H1 (cell line): ENCODE results near the gene TOP3B. TPM values are rescaled to one million over a fixed set of nuclear protein-coding genes. Genes with fewer than 3 reads are reported as not detected.

Experiments used
- CTCF ChIA-PET: fragments of 300-600 bp; sonication (Branson Sonifier 250); formaldehyde crosslinking; loops from one replicate; lab custom pipeline; 2021; ENCODE audit not compliant: partially characterized antibody; lab: Charles Lee
- POLR2A ChIA-PET: fragments of 300-600 bp; sonication (Branson Sonifier 250); formaldehyde crosslinking; loops from one replicate; lab custom pipeline; 2021; ENCODE audit warnings: inconsistent platforms; ENCODE audit not compliant: partially characterized antibody; lab: Charles Lee
- DNase-seq, 2 experiments: peaks; one replicate each; pipeline versions ENCODE4 v3.0.0 to v3.0.0-alpha.2; 2010 to 2022; ENCODE audit warnings: low spot score in 2 of 2, low read depth in 1 of 2, mixed read lengths in 1 of 2
- FAIRE-seq: peaks from 2 replicates; lab custom pipeline; 2011; peaks lifted over from hg19 to GRCh38; lab: Jason Lieb, UNC
- H2AFZ ChIP-seq: 2 replicates; pipeline ENCODE4 v1.8.1; 2012; ENCODE audit warnings: low read length, inconsistent platforms
- H2AK5ac ChIP-seq: 2 replicates; pipeline ENCODE4 v1.6.1; 2013; ENCODE audit warnings: low read depth, low read length
- H2BK120ac ChIP-seq: replicated peaks from 2 replicates; pipeline ENCODE3; 2013; ENCODE audit warnings: low read depth, low read length, inconsistent platforms
- H2BK12ac ChIP-seq: 2 replicates; pipeline ENCODE4 v1.6.1; 2013; ENCODE audit warnings: low read depth, low read length
- H2BK15ac ChIP-seq: 2 replicates; pipeline ENCODE4 v1.6.1; 2013; ENCODE audit warnings: low read length
- H2BK20ac ChIP-seq: 2 replicates; pipeline ENCODE4 v1.6.1; 2013; ENCODE audit warnings: low read length
- H2BK5ac ChIP-seq: 2 replicates; pipeline ENCODE4 v1.6.1; 2013; ENCODE audit warnings: low read depth, low read length
- H3K14ac ChIP-seq: 2 replicates; pipeline ENCODE4 v1.6.1; 2013; ENCODE audit warnings: inconsistent platforms; ENCODE audit not compliant: insufficient read length
- H3K18ac ChIP-seq: 2 replicates; pipeline ENCODE4 v1.6.1; 2013; ENCODE audit warnings: low read length; ENCODE audit errors: extremely low read depth
- H3K23ac ChIP-seq: 2 replicates; pipeline ENCODE4 v1.6.1; 2013; ENCODE audit warnings: inconsistent platforms; ENCODE audit not compliant: insufficient read length
- H3K23me2 ChIP-seq: 2 replicates; pipeline ENCODE4 v1.6.1; 2013; ENCODE audit warnings: low read depth, low read length
- H3K27ac ChIP-seq: 2 replicates; pipeline ENCODE4 v1.6.1; 2011; ENCODE audit warnings: low read depth, low read length, inconsistent platforms
- H3K27me3 ChIP-seq, 4 experiments: replicated peaks in 1 of 4; 1 replicate in 1 of 4; 2 replicates in 3 of 4; pipeline versions ENCODE4 v1.6.1 to v1.8.1; 2011 to 2013; ENCODE audit warnings: low read length in 3 of 4, mild to moderate bottlenecking in 3 of 4, inconsistent platforms in 2 of 4, mixed read lengths in 2 of 4, moderate library complexity in 1 of 4; ENCODE audit not compliant: control insufficient read depth in 3 of 4, insufficient read depth in 3 of 4; ENCODE audit errors: extremely low read depth in 1 of 4
- H3K36me3 ChIP-seq, 4 experiments: 2 replicates each; pipeline versions ENCODE4 v1.6.1 to v1.8.1; 2011 to 2013; ENCODE audit warnings: mild to moderate bottlenecking in 4 of 4, low read length in 3 of 4, moderate library complexity in 2 of 4, control low read depth in 1 of 4, inconsistent platforms in 1 of 4; ENCODE audit not compliant: insufficient read depth in 4 of 4, control insufficient read depth in 2 of 4
- H3K4ac ChIP-seq: replicated peaks from 2 replicates; pipeline ENCODE3; 2013; ENCODE audit warnings: low read length, low read depth, mixed read lengths, inconsistent platforms; ENCODE audit not compliant: insufficient read length
- H3K4me1 ChIP-seq, 4 experiments: replicated peaks in 1 of 4; 1 replicate in 1 of 4; 2 replicates in 3 of 4; pipeline versions ENCODE4 v1.6.1 to v1.8.1; 2011 to 2013; ENCODE audit warnings: low read length in 3 of 4, inconsistent platforms in 2 of 4, mixed read lengths in 1 of 4; ENCODE audit not compliant: insufficient read depth in 4 of 4, control insufficient read depth in 3 of 4
- H3K4me2 ChIP-seq, 2 experiments: 2 replicates each; pipeline versions ENCODE4 v1.6.1 to v1.8.1; 2011 to 2013; ENCODE audit warnings: low read depth in 2 of 2, low read length in 2 of 2, control low read depth in 1 of 2, inconsistent platforms in 1 of 2, mild to moderate bottlenecking in 1 of 2; ENCODE audit not compliant: insufficient read depth in 1 of 2
- H3K4me3 ChIP-seq, 4 experiments: fragments of 200-600, 300-600 bp in 1 of 4; sonication (generic), shearing (Covaris generic), sonication (Bioruptor Twin) in 1 of 4; 2 replicates each; pipeline versions ENCODE4 v1.5.1 to v1.8.1; 2011 to 2016; ENCODE audit warnings: low read length in 4 of 4, low read depth in 3 of 4, control low read depth in 2 of 4, inconsistent platforms in 2 of 4, mild to moderate bottlenecking in 2 of 4, mixed read lengths in 1 of 4, moderate library complexity in 1 of 4; ENCODE audit not compliant: insufficient read depth in 2 of 4; ENCODE audit errors: extremely low read depth in 1 of 4
- H3K56ac ChIP-seq: replicated peaks from 2 replicates; pipeline ENCODE3; 2013; ENCODE audit warnings: low read depth, mild to moderate bottlenecking, mixed read lengths, low read length, inconsistent platforms; ENCODE audit not compliant: insufficient read length
- H3K79me1 ChIP-seq: 2 replicates; pipeline ENCODE4 v1.6.1; 2013; ENCODE audit warnings: low read depth, low read length, control low read depth
- H3K79me2 ChIP-seq, 2 experiments: 2 replicates each; pipeline versions ENCODE4 v1.6.1 to v1.8.1; 2012 to 2013; ENCODE audit warnings: low read length in 2 of 2, mild to moderate bottlenecking in 2 of 2, inconsistent platforms in 1 of 2; ENCODE audit not compliant: insufficient read depth in 2 of 2, control insufficient read depth in 1 of 2
- H3K9ac ChIP-seq, 4 experiments: replicated peaks in 1 of 4; 1 replicate in 1 of 4; 2 replicates in 3 of 4; pipeline versions ENCODE4 v1.6.1 to v1.8.1; 2011 to 2013; ENCODE audit warnings: low read depth in 3 of 4, low read length in 3 of 4, control low read depth in 2 of 4, mild to moderate bottlenecking in 2 of 4, moderate library complexity in 2 of 4, inconsistent platforms in 1 of 4; ENCODE audit errors: extremely low read depth in 1 of 4
- H3K9me3 ChIP-seq, 2 experiments: 2 replicates each; pipeline versions ENCODE4 v1.6.1 to v1.8.1; 2012 to 2013; ENCODE audit warnings: mild to moderate bottlenecking in 2 of 2, moderate library complexity in 2 of 2, control low read depth in 1 of 2, inconsistent platforms in 1 of 2, low read depth in 1 of 2, low read length in 1 of 2, mixed read lengths in 1 of 2; ENCODE audit not compliant: insufficient read depth in 2 of 2
- H4K20me1 ChIP-seq, 2 experiments: replicated peaks in 1 of 2; 2 replicates each; pipeline versions ENCODE3 to v1.8.1; 2011 to 2013; ENCODE audit warnings: inconsistent platforms in 2 of 2, low read length in 2 of 2, mild to moderate bottlenecking in 1 of 2; ENCODE audit not compliant: insufficient read depth in 2 of 2, control insufficient read depth in 1 of 2
- H4K5ac ChIP-seq: 2 replicates; pipeline ENCODE4 v1.6.1; 2013; ENCODE audit warnings: low read length, low read depth, mixed read lengths, inconsistent platforms; ENCODE audit not compliant: insufficient read length
- H4K8ac ChIP-seq: 2 replicates; pipeline ENCODE4 v1.8.0; 2013; ENCODE audit warnings: mild to moderate bottlenecking, moderate library complexity, low read length, inconsistent platforms; ENCODE audit not compliant: insufficient read depth; ENCODE audit errors: extremely low read depth
- H4K91ac ChIP-seq: replicated peaks from 2 replicates; pipeline ENCODE3; 2013; ENCODE audit warnings: low read length, mixed read lengths, inconsistent platforms; ENCODE audit not compliant: insufficient read length
- ATF3 ChIP-seq: IDR thresholded peaks from 2 replicates; pipeline ENCODE4 v1.6.1; 2011; ENCODE audit warnings: low read depth, mild to moderate bottlenecking, low read length; ENCODE audit not compliant: insufficient read depth
- CBX5 ChIP-seq: fragments of 300-800, 300-1000 bp; sonication (generic); IDR thresholded peaks from 2 replicates; pipeline ENCODE4 v1.7.1; 2016; ENCODE audit warnings: antibody characterized with exemption, low read length, low read depth
- KDM1A ChIP-seq: fragments of 200-600, 300-600 bp; sonication (generic); IDR thresholded peaks from 2 replicates; pipeline ENCODE4 v1.7.1; 2016; ENCODE audit warnings: mild to moderate bottlenecking, low read length, borderline replicate concordance
- KDM4A ChIP-seq: IDR thresholded peaks from one replicate; pipeline ENCODE4 v1.7.1; 2012; ENCODE audit warnings: low read depth, mild to moderate bottlenecking, moderate library complexity, low read length, inconsistent platforms; ENCODE audit not compliant: severe bottlenecking
- MAFK ChIP-seq: IDR thresholded peaks from 2 replicates; pipeline ENCODE4 v1.6.1; 2012; ENCODE audit warnings: low read depth, mild to moderate bottlenecking, improper control_type of control experiment, low read length
- NRF1 ChIP-seq: IDR thresholded peaks from 2 replicates; pipeline ENCODE4 v1.6.1; 2011; ENCODE audit warnings: mild to moderate bottlenecking, low read depth, low read length, improper control_type of control experiment
- SIRT6 ChIP-seq: IDR thresholded peaks from one replicate; pipeline ENCODE4 v1.7.1; 2012; ENCODE audit warnings: low read length, inconsistent platforms
- SP1 ChIP-seq: IDR thresholded peaks from 2 replicates; pipeline ENCODE4 v1.6.1; 2011; ENCODE audit warnings: low read depth, low read length
- SP2 ChIP-seq: IDR thresholded peaks from 2 replicates; pipeline ENCODE4 v1.6.1; 2012; ENCODE audit warnings: mild to moderate bottlenecking, low read length, inconsistent platforms
- TAF1 ChIP-seq: IDR thresholded peaks from 2 replicates; pipeline ENCODE4 v1.6.1; 2011; ENCODE audit warnings: mild to moderate bottlenecking, low read depth, low read length
- YY1 ChIP-seq: IDR thresholded peaks from 2 replicates; pipeline ENCODE4 v1.6.1; 2011; ENCODE audit warnings: low read depth, mild to moderate bottlenecking, low read length
- WGBS, 2 experiments: shearing (Covaris generic) in 1 of 2; methylation state at CpG; one replicate each; pipeline versions ENCODE4 v1.1.6 to v1.1.7; 2013 to 2015; ENCODE audit warnings: low lambda C conversion rate in 2 of 2, mixed read lengths in 2 of 2, inconsistent platforms in 1 of 2, low coverage in 1 of 2, missing lambda C conversion rate in 1 of 2; ENCODE audit not compliant: insufficient replicate concordance in 2 of 2, insufficient coverage in 1 of 2, insufficient read length in 1 of 2; ENCODE audit errors: extremely low coverage in 1 of 2, missing lambda C conversion rate in 1 of 2; 5-methylcytosine and 5-hydroxymethylcytosine counted together
- polyA plus RNA-seq, 7 experiments: library from polyadenylated mRNA; depleted of rRNA in 3 of 7; stranded (reverse) in 5 of 7; unstranded in 2 of 7; fragments of >200 nt in 5 of 7; fragments of 200-250 nt in 2 of 7; gene quantifications; 1 replicate in 5 of 7; 2 replicates in 1 of 7; 4 replicates in 1 of 7; pipeline versions ENCODE4 v1.2.1 to v1.2.3, GENCODE V29; 2011 to 2013; ENCODE audit warnings: missing spikeins in 2 of 7, mixed read lengths in 2 of 7
- total RNA-seq: library from RNA; stranded (reverse); fragmentation: NEBNext Ultra II Directional; extraction: Animal tissue kit (Norgen Biotek cat#: 25700); gene quantifications from 2 replicates; pipeline ENCODE4 v1.2.1, GENCODE V29; 2021

Gene TOP3B
- total and polyA plus RNA-seq, 2 of the 8 experiments (the other 6 are each of a cell fraction or from before 2014, with no cell fraction given), result 30.4 to 52.8 TPM

GRCh38 chr22:22031183-22031945 lies 48.8 kb upstream of the TOP3B start:
- no peak overlapping the region for H4K5ac ChIP-seq
- no peaks in the 10 kb centered on the region for H3K79me1 ChIP-seq
- no peak overlapping the region for H2BK15ac ChIP-seq
- no peak overlapping the region for H3K27ac ChIP-seq
- no peak overlapping the region for H4K8ac ChIP-seq
- H3K23ac ChIP-seq, result no peak overlapping the region
- no peaks in the 10 kb centered on the region for H3K79me2 ChIP-seq
- no peak overlapping the region for H2BK5ac ChIP-seq
- H4K20me1 ChIP-seq, result peaks cover 0 to 2% of the 10 kb centered on the region in 2 experiments
- H3K4me1 ChIP-seq, result peaks cover 0 to 7% (median 0%) of the 10 kb centered on the region in 4 experiments; a peak in 3 of 7 replicates
- no peak overlapping the region for H3K4ac ChIP-seq
- no peak overlapping the region for H2BK120ac ChIP-seq
- no peaks in the 10 kb centered on the region for H3K9me3 ChIP-seq
- peaks cover 42 to 83% (median 66%) of the 10 kb centered on the region in 4 experiments for H3K27me3 ChIP-seq
- no peak overlapping the region for H3K4me2 ChIP-seq
- H2AFZ ChIP-seq, result no peak overlapping the region
- no peaks in the 10 kb centered on the region for H3K23me2 ChIP-seq
- no peak overlapping the region for H3K9ac ChIP-seq
- no peak for FAIRE-seq
- H2AK5ac ChIP-seq, result no peak overlapping the region
- H4K91ac ChIP-seq, result no peak overlapping the region
- peak overlapping the region; percentile 4; the same call in 1 of the 2 replicates for H3K18ac ChIP-seq
- ChIA-PET POLR2A (no interaction called here), CTCF (interaction anchor here (0.7 to 5.3 kb wide), 20 partner anchors 8 to 220 kb away, joined by 3 to 34 read pairs (median 4); no protein-coding TSS in a partner anchor)
- TF ChIP-seq KDM4A (no peak), SP2 (no peak), CBX5 (no peak), KDM1A (no peak), SP1 (no peak), SIRT6 (no peak), YY1 (no peak), ATF3 (no peak), NRF1 (no peak), MAFK (no peak), TAF1 (no peak)
- no peak overlapping the region for H3K56ac ChIP-seq
- H3K14ac ChIP-seq, result no peak overlapping the region
- 86% methylated on average over 9 of the region's 9 CpGs; no CpG with 5 or more reads in 1 of the 2 experiments for WGBS, 2 experiments
- no peak for DNase-seq
- no peaks in the 10 kb centered on the region for H3K36me3 ChIP-seq
- H2BK12ac ChIP-seq, result no peak overlapping the region
- no peak overlapping the region for H2BK20ac ChIP-seq
- no peak overlapping the region for H3K4me3 ChIP-seq
